HG03039 (cell line): ENCODE data around the gene ASIC2.

Experiments
- ATAC-seq: cut with Tn5 transposase; IDR thresholded peaks from one replicate; pipeline ENCODE4 v1.9.1; 2021; ENCODE audit warnings: mild to moderate bottlenecking, moderate library complexity; ENCODE audit not compliant: unreplicated experiment

The ASIC2 gene

GRCh38 chr17:33245183-33245582 is 47.9 kb downstream of the ASIC2 start:
- no peak for ATAC-seq

GRCh38 chr17:33243732-33244131 is 49.4 kb downstream of the ASIC2 start:
- ATAC-seq, result no peak

GRCh38 chr17:33242375-33243124 is 50.5 kb downstream of the ASIC2 start:
- no peak for ATAC-seq

- ATAC-seq, result no peak
Observed at GRCh38 chr17:33241390-33241789, 51.7 kb downstream of the ASIC2 start.

- no peak for ATAC-seq
Observed at GRCh38 chr17:33240362-33240761, 52.7 kb downstream of the ASIC2 start.

- no peak for ATAC-seq
Observed at GRCh38 chr17:33239702-33240101, 53.4 kb downstream of the ASIC2 start.

- no peak for ATAC-seq
Observed at GRCh38 chr17:33234930-33235685, 58.0 kb downstream of the ASIC2 start.

GRCh38 chr17:33234233-33234632 is 58.9 kb downstream of the ASIC2 start:
- ATAC-seq, result no peak

- ATAC-seq, result no peak
Observed at GRCh38 chr17:33233811-33234177, 59.3 kb downstream of the ASIC2 start.

GRCh38 chr17:33229499-33229898 is 63.6 kb downstream of the ASIC2 start:
- ATAC-seq, result no peak

- no peak for ATAC-seq
Observed at GRCh38 chr17:33229028-33229427, 64.1 kb downstream of the ASIC2 start.

GRCh38 chr17:33228548-33228947 is 64.5 kb downstream of the ASIC2 start:
- ATAC-seq, result no peak

GRCh38 chr17:33227911-33228310 is 65.2 kb downstream of the ASIC2 start:
- ATAC-seq, result no peak

- no peak for ATAC-seq
Observed at GRCh38 chr17:33225994-33226393, 67.1 kb downstream of the ASIC2 start.

- ATAC-seq, result no peak
Observed at GRCh38 chr17:33225509-33225908, 67.6 kb downstream of the ASIC2 start.

GRCh38 chr17:33220036-33220435 is 73.1 kb downstream of the ASIC2 start:
- no peak for ATAC-seq

GRCh38 chr17:33218698-33219601 is 74.1 kb downstream of the ASIC2 start:
- no peak for ATAC-seq

GRCh38 chr17:33217891-33218290 is 75.2 kb downstream of the ASIC2 start:
- no peak for ATAC-seq

- ATAC-seq, result no peak
Observed at GRCh38 chr17:33214996-33215395, 78.1 kb downstream of the ASIC2 start.

GRCh38 chr17:33210285-33210684 is 82.8 kb downstream of the ASIC2 start:
- no peak for ATAC-seq

- ATAC-seq, result no peak
Observed at GRCh38 chr17:33209671-33210070, 83.4 kb downstream of the ASIC2 start.
